GM12878 (cell line): ENCODE results near the gene ACOT7. TPM values are rescaled to one million over a fixed set of nuclear protein-coding genes. Genes with fewer than 3 reads are reported as not detected.

Source experiments
- ATAC-seq: fragments of 200-7000 bp; cut with Tn5 transposase; 3 replicates; pipeline ENCODE4 v1.9.1; 2020; ENCODE audit warnings: mild to moderate bottlenecking, moderate library complexity
- BruUV-seq: library from RNA; stranded (reverse); fragments of 400-500 nt; replicated peaks from 2 replicates; lab custom pipeline; 2021; lab: Mats Ljungman, UMichigan
- CTCF ChIA-PET: fragments of 300-600 bp; sonication (Branson Sonifier 250); formaldehyde crosslinking; extraction: SDS; loops from one replicate; lab custom pipeline; 2021; ENCODE audit warnings: inconsistent platforms; lab: Yijun Ruan, JAX
- POLR2A ChIA-PET: fragments of 350-600 bp; formaldehyde crosslinking; extraction: SDS; loops from one replicate; lab custom pipeline; 2021; ENCODE audit warnings: inconsistent platforms; lab: Charles Lee
- RAD21 ChIA-PET: fragments of 300-600 bp; sonication (Branson Sonifier 250); formaldehyde crosslinking; loops from one replicate; lab custom pipeline; 2023; ENCODE audit warnings: antibody characterized with exemption; ENCODE audit not compliant: unreplicated experiment; lab: Charles Lee
- SMC1A ChIA-PET: fragments of 300-600 bp; sonication (Branson Sonifier 250); formaldehyde crosslinking; loops from one replicate; lab custom pipeline; 2023; ENCODE audit not compliant: unreplicated experiment, uncharacterized antibody; lab: Charles Lee
- DNase-seq: peaks from one replicate; pipeline ENCODE4 v3.0.0-alpha.2; 2011; ENCODE audit warnings: low read depth, low spot score
- FAIRE-seq: peaks from 3 replicates; lab custom pipeline; 2011; peaks lifted over from hg19 to GRCh38; lab: Jason Lieb, UNC
- H2AFZ ChIP-seq: 2 replicates; pipeline ENCODE4 v1.6.0; 2011; ENCODE audit warnings: low read depth, low read length, control low read depth; ENCODE audit not compliant: control insufficient read depth
- H3K27ac ChIP-seq: 2 replicates; pipeline ENCODE4 v1.5.1; 2011; ENCODE audit warnings: control low read depth; ENCODE audit not compliant: control insufficient read depth, insufficient read depth
- H3K27me3 ChIP-seq, 2 experiments: replicated peaks in 1 of 2; 2 replicates each; pipeline versions ENCODE4 v1.6.0 to v1.6.1; 2011; ENCODE audit warnings: low read length in 1 of 2; ENCODE audit not compliant: control insufficient read depth in 2 of 2, insufficient read depth in 2 of 2
- H3K36me3 ChIP-seq, 2 experiments: 2 replicates each; pipeline ENCODE4 v1.5.1; 2011; ENCODE audit warnings: low read length in 1 of 2; ENCODE audit not compliant: control insufficient read depth in 2 of 2, insufficient read depth in 2 of 2
- H3K4me1 ChIP-seq: 2 replicates; pipeline ENCODE4 v1.6.1; 2011; ENCODE audit warnings: mild to moderate bottlenecking, low read length, moderate library complexity, mixed read lengths; ENCODE audit not compliant: control insufficient read depth, insufficient read depth
- H3K4me2 ChIP-seq: 2 replicates; pipeline ENCODE4 v1.6.0; 2011; ENCODE audit warnings: control low read depth; ENCODE audit not compliant: control insufficient read depth, insufficient read depth
- H3K4me3 ChIP-seq: fragments of 200-600 bp; sonication (generic); 2 replicates; pipeline ENCODE4 v1.5.1; 2016
- H3K79me2 ChIP-seq: 2 replicates; pipeline ENCODE4 v1.6.0; 2011; ENCODE audit warnings: low read length; ENCODE audit not compliant: control insufficient read depth, insufficient read depth
- H3K9ac ChIP-seq: 2 replicates; pipeline ENCODE4 v1.8.0; 2011; ENCODE audit warnings: low read length, control low read depth, mixed read lengths; ENCODE audit not compliant: control insufficient read depth, insufficient read depth
- H3K9me3 ChIP-seq: replicated peaks from 3 replicates; pipeline ENCODE4 v1.5.1; 2011; ENCODE audit warnings: mild to moderate bottlenecking, low read length; ENCODE audit not compliant: control insufficient read depth, insufficient read depth
- H4K20me1 ChIP-seq: 2 replicates; pipeline ENCODE4 v1.6.0; 2011; ENCODE audit not compliant: control insufficient read depth, insufficient read depth
- BACH1 ChIP-seq: fragments of 450-650 bp; IDR thresholded peaks from 2 replicates; pipeline ENCODE4 v1.6.1; 2017; ENCODE audit warnings: mild to moderate bottlenecking, borderline replicate concordance
- BRCA1 ChIP-seq: IDR thresholded peaks from 2 replicates; pipeline ENCODE4 v1.6.1; 2011; ENCODE audit warnings: low read depth, low read length, improper control_type of control experiment
- E2F8 ChIP-seq: fragments of 450-650 bp; IDR thresholded peaks from 2 replicates; pipeline ENCODE4 v1.6.1; 2018; ENCODE audit warnings: mild to moderate bottlenecking, low read depth, moderate library complexity; ENCODE audit not compliant: partially characterized antibody
- EED ChIP-seq: sonication (generic); IDR thresholded peaks from 2 replicates; pipeline ENCODE4 v1.6.1; 2016; ENCODE audit warnings: antibody characterized with exemption, low read depth
- IKZF1 ChIP-seq: fragments of 450-650 bp; conservative IDR thresholded peaks from 2 replicates; pipeline ENCODE4 v1.6.1; 2017; ENCODE audit warnings: antibody characterized with exemption, mild to moderate bottlenecking
- MYB ChIP-seq: fragments of 150-350 bp; IDR thresholded peaks from 2 replicates; pipeline ENCODE4 v1.6.1; 2014; ENCODE audit warnings: mild to moderate bottlenecking, low read depth, low read length, borderline replicate concordance
- MYC ChIP-seq: IDR thresholded peaks from 2 replicates; pipeline ENCODE4 v1.6.1; 2011; ENCODE audit warnings: mild to moderate bottlenecking, low read length, moderate library complexity, inconsistent platforms; ENCODE audit not compliant: insufficient read depth, insufficient replicate concordance, insufficient read length, severe bottlenecking
- NKRF ChIP-seq: fragments of 450-650 bp; conservative IDR thresholded peaks from 2 replicates; pipeline ENCODE4 v1.6.1; 2017; ENCODE audit warnings: mild to moderate bottlenecking, moderate library complexity
- POLR2AphosphoS2 ChIP-seq: IDR thresholded peaks from 2 replicates; pipeline ENCODE4 v1.6.1; 2011; ENCODE audit warnings: low read depth, mild to moderate bottlenecking, low read length, improper control_type of control experiment, moderate library complexity
- RB1 ChIP-seq: fragments of 450-650 bp; formaldehyde crosslinking; IDR thresholded peaks from 2 replicates; pipeline ENCODE4 v1.6.1; 2017; ENCODE audit warnings: mild to moderate bottlenecking, borderline replicate concordance
- RELA ChIP-seq: fragments of 450-650 bp; IDR thresholded peaks from 2 replicates; pipeline ENCODE4 v1.8.0; 2014; ENCODE audit warnings: borderline replicate concordance; ENCODE audit not compliant: partially characterized antibody
- WGBS: methylation state at CpG from one replicate; pipeline ENCODE4 v1.1.6; 2016; ENCODE audit warnings: low lambda C conversion rate; ENCODE audit not compliant: insufficient replicate concordance, insufficient coverage; ENCODE audit errors: missing lambda C conversion rate; 5-methylcytosine and 5-hydroxymethylcytosine counted together
- in situ Hi-C: fragments of 300-500 bp; cut with MboI; formaldehyde crosslinking; loops from 9 replicates; pipeline ENCODE4 v1.14.3; 2018; ENCODE audit warnings: mixed read lengths
- intact Hi-C: fragments of 100-400 bp; cut with micrococcal nuclease; formaldehyde crosslinking; loops from one replicate; pipeline ENCODE4 v1.14.2; 2022; ENCODE audit not compliant: unreplicated experiment
- polyA plus RNA-seq, 11 experiments: library from polyadenylated mRNA; depleted of rRNA in 4 of 11; unstranded in 6 of 11; stranded (reverse) in 5 of 11; fragments of >200 nt; fragmentation: Nextera tagmentation in 4 of 11; fragmentation: Illumina TruSeq in 1 of 11; extraction: Ambion mirVana in 4 of 11; extraction: Trizol in 1 of 11; gene quantifications; 1 replicate in 1 of 11; 2 replicates in 10 of 11; pipeline versions ENCODE4 v1.2.1 to v1.2.3, GENCODE V29; 2011 to 2016; ENCODE audit warnings: inconsistent platforms in 2 of 11, missing spikeins in 2 of 11, low read depth in 1 of 11
- total RNA-seq, 4 experiments: library from RNA; depleted of rRNA in 3 of 4; stranded (reverse); fragments of >200 nt in 3 of 4; fragmentation: Illumina TruSeq in 1 of 4; extraction: Trizol in 1 of 4; gene quantifications; 2 replicates each; pipeline versions ENCODE4 v1.2.1 to v1.2.3, GENCODE V29; 2013 to 2021
- TF ChIP-seq, protein P1 (sequence below): fragments of 150-350 bp; IDR thresholded peaks from 2 replicates; pipeline ENCODE4 v1.6.1; 2014; ENCODE audit warnings: mild to moderate bottlenecking, low read depth, low read length
- TF ChIP-seq, protein P2 (sequence below): IDR thresholded peaks from 2 replicates; pipeline ENCODE4 v1.6.1; 2012; ENCODE audit warnings: low read length, inconsistent platforms
- TF ChIP-seq, protein P3 (sequence below): fragments of 450-650 bp; IDR thresholded peaks from 2 replicates; pipeline ENCODE4 v1.6.1; 2017; ENCODE audit warnings: mild to moderate bottlenecking, low read depth, inconsistent platforms; ENCODE audit not compliant: poor library complexity, severe bottlenecking

The ACOT7 gene
- total and polyA plus RNA-seq, 10 of the 15 experiments (the other 5 are each of a cell fraction or from before 2014, with no cell fraction given) = 8.9 to 206 (median 61.2) TPM

DNA sequence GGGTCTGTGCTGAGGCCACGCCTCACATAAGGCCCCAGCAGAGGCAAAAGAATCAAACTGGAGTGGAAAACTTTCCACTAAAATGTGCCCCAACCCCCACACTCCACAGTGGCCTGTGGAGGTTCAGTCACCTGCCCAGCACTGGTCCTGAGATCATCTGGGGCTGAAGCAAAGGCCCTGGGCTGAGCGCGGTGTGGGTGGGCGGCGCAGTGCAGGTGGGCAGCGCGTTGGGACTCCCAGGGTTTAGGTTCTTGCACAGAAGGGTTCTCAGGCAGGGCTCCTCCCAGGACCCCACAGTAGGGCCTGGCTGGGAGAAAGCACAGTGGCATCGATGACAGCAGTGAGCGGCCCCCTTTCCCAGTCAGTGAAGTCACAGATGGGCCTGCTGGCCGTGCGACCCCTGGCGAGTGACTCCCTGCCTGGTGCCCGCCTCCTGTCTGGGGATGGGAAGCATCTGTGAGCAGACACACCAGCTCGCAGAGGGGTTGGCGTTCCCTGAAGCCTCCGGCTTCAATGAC is 118.9 kb downstream of the ACOT7 start:
- Histone ChIP-seq H3K27me3 (no peaks in the 10 kb centered on the region), H3K4me1 (no peaks in the 10 kb centered on the region), H2AFZ (no peak overlapping the region), H3K9me3 (no peaks in the 10 kb centered on the region), H3K36me3 (peaks cover 0 to 6% of the 10 kb centered on the region in 2 experiments; a peak in 2 of 4 replicates), H3K4me2 (no peak overlapping the region), H3K27ac (no peak overlapping the region), H4K20me1 (no peaks in the 10 kb centered on the region; the same call in 1 of the 2 replicates), H3K4me3 (no peak overlapping the region), H3K79me2 (no peaks in the 10 kb centered on the region), H3K9ac (no peak overlapping the region)
- DNase-seq (no peak), ATAC-seq (no peak), FAIRE-seq (no peak)
- RAD21 ChIA-PET = interaction anchor here (0.6 kb wide), 1 partner anchor 23 kb away, joined by 4 read pairs; no protein-coding TSS in a partner anchor
- CTCF ChIA-PET = no interaction called here
- POLR2A ChIA-PET = no interaction called here
- intact Hi-C loops = no loop called here
- SMC1A ChIA-PET = no interaction called here
- in situ Hi-C loops = no loop called here
- BruUV-seq = no TSS peak
- WGBS = 94% methylated on average over 16 of the region's 16 CpGs
- TF ChIP-seq RB1 (no peak), POLR2AphosphoS2 (no peak), RELA (no peak), IKZF1 (no peak), BRCA1 (no peak), BACH1 (no peak), EED (no peak), MYB (no peak), MYC (no peak), NKRF (no peak), E2F8 (no peak)
- TF ChIP-seq, protein P1, sequence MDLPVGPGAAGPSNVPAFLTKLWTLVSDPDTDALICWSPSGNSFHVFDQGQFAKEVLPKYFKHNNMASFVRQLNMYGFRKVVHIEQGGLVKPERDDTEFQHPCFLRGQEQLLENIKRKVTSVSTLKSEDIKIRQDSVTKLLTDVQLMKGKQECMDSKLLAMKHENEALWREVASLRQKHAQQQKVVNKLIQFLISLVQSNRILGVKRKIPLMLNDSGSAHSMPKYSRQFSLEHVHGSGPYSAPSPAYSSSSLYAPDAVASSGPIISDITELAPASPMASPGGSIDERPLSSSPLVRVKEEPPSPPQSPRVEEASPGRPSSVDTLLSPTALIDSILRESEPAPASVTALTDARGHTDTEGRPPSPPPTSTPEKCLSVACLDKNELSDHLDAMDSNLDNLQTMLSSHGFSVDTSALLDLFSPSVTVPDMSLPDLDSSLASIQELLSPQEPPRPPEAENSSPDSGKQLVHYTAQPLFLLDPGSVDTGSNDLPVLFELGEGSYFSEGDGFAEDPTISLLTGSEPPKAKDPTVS = no peak
- TF ChIP-seq, protein P2, sequence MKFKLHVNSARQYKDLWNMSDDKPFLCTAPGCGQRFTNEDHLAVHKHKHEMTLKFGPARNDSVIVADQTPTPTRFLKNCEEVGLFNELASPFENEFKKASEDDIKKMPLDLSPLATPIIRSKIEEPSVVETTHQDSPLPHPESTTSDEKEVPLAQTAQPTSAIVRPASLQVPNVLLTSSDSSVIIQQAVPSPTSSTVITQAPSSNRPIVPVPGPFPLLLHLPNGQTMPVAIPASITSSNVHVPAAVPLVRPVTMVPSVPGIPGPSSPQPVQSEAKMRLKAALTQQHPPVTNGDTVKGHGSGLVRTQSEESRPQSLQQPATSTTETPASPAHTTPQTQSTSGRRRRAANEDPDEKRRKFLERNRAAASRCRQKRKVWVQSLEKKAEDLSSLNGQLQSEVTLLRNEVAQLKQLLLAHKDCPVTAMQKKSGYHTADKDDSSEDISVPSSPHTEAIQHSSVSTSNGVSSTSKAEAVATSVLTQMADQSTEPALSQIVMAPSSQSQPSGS = no peak
- TF ChIP-seq, protein P3, sequence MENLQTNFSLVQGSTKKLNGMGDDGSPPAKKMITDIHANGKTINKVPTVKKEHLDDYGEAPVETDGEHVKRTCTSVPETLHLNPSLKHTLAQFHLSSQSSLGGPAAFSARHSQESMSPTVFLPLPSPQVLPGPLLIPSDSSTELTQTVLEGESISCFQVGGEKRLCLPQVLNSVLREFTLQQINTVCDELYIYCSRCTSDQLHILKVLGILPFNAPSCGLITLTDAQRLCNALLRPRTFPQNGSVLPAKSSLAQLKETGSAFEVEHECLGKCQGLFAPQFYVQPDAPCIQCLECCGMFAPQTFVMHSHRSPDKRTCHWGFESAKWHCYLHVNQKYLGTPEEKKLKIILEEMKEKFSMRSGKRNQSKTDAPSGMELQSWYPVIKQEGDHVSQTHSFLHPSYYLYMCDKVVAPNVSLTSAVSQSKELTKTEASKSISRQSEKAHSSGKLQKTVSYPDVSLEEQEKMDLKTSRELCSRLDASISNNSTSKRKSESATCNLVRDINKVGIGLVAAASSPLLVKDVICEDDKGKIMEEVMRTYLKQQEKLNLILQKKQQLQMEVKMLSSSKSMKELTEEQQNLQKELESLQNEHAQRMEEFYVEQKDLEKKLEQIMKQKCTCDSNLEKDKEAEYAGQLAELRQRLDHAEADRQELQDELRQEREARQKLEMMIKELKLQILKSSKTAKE = no peak
